ENCODE measurements around the gene TRMT10B.

DNA sequence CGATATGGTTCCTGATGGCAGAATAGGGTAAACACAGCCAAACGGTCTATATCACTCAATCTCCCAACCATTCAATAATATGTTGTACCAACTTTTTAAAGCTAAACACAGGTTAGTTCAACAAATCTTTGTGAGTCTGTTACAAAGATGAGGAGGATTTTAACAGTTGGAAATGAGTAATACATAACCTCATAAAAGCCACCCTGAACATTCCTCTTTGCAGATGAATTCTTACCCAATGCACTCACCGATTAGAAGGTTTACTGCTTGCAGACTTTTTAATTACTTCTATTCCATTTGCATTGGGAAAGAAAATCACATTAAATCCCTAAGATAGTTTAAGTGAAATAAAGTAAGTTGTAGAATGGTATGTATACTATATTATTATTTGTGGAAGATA, 23.3 kb upstream of the TRMT10B start:
- TF ChIP-seq, protein P1, sequence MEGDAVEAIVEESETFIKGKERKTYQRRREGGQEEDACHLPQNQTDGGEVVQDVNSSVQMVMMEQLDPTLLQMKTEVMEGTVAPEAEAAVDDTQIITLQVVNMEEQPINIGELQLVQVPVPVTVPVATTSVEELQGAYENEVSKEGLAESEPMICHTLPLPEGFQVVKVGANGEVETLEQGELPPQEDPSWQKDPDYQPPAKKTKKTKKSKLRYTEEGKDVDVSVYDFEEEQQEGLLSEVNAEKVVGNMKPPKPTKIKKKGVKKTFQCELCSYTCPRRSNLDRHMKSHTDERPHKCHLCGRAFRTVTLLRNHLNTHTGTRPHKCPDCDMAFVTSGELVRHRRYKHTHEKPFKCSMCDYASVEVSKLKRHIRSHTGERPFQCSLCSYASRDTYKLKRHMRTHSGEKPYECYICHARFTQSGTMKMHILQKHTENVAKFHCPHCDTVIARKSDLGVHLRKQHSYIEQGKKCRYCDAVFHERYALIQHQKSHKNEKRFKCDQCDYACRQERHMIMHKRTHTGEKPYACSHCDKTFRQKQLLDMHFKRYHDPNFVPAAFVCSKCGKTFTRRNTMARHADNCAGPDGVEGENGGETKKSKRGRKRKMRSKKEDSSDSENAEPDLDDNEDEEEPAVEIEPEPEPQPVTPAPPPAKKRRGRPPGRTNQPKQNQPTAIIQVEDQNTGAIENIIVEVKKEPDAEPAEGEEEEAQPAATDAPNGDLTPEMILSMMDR (IDR thresholded peaks at IDR 0.05) = no peak
- TF ChIP-seq POLR2A (IDR thresholded peaks at IDR 0.05) = no peak
- TF ChIP-seq EP300 (IDR thresholded peaks at IDR 0.05) = no peak
- no peak for TF ChIP-seq POLR2AphosphoS5 (IDR thresholded peaks at IDR 0.05)

Data from stomach (tissue), 4 donors.